GM19025 (cell line): ENCODE data around the gene ZNF804B.
"Not testable (repeated sequence)": the region's sequence is repeated elsewhere in the genome, so short reads cannot be mapped to it uniquely, and the experiment has no call there.

Source experiments
- ATAC-seq: cut with Tn5 transposase; IDR thresholded peaks from one replicate; pipeline ENCODE4 v1.9.1; 2021; ENCODE audit warnings: mild to moderate bottlenecking, low read depth, moderate library complexity; ENCODE audit not compliant: unreplicated experiment

The ZNF804B gene

GRCh38 chr7:89072081-89072480 is 312.6 kb downstream of the ZNF804B start:
- no peak for ATAC-seq

GRCh38 chr7:89073776-89074175 is 314.3 kb downstream of the ZNF804B start:
- ATAC-seq: no peak

- no peak for ATAC-seq
These were observed 318.5 kb downstream of the ZNF804B start for GRCh38 chr7:89077992-89078391.

GRCh38 chr7:89085580-89085979 is 326.1 kb downstream of the ZNF804B start:
- ATAC-seq: no peak

GRCh38 chr7:89091550-89091949 is 332.1 kb downstream of the ZNF804B start:
- ATAC-seq: no peak

GRCh38 chr7:89094269-89094668 is 334.8 kb downstream of the ZNF804B start:
- ATAC-seq: no peak

GRCh38 chr7:89103564-89103963 is 344.1 kb downstream of the ZNF804B start:
- ATAC-seq: no peak

GRCh38 chr7:89104748-89105685 is 345.5 kb downstream of the ZNF804B start:
- no peak for ATAC-seq

GRCh38 chr7:89123871-89124270 is 364.4 kb downstream of the ZNF804B start:
- ATAC-seq: no peak

- no peak for ATAC-seq
These were observed 370.3 kb downstream of the ZNF804B start for GRCh38 chr7:89129600-89130375.

- no peak for ATAC-seq
These were observed 373.9 kb downstream of the ZNF804B start for GRCh38 chr7:89133357-89133756.

GRCh38 chr7:89133819-89134218 is 374.3 kb downstream of the ZNF804B start:
- ATAC-seq: no peak

GRCh38 chr7:89145801-89146200 is 386.3 kb downstream of the ZNF804B start:
- no peak for ATAC-seq

GRCh38 chr7:89160107-89160506 is 400.6 kb downstream of the ZNF804B start:
- no peak for ATAC-seq

- no peak for ATAC-seq
These were observed 405.9 kb downstream of the ZNF804B start for GRCh38 chr7:89165421-89165820.

GRCh38 chr7:89170628-89171027 is 411.1 kb downstream of the ZNF804B start:
- no peak for ATAC-seq

- no peak for ATAC-seq
These were observed 422.6 kb downstream of the ZNF804B start for GRCh38 chr7:89182116-89182515.

- ATAC-seq: no peak
These were observed 424.2 kb downstream of the ZNF804B start for GRCh38 chr7:89183712-89184111.

GRCh38 chr7:89200758-89201157 is 441.3 kb downstream of the ZNF804B start:
- no peak for ATAC-seq

- no peak for ATAC-seq
These were observed 464.4 kb downstream of the ZNF804B start for GRCh38 chr7:89223900-89224395.

GRCh38 chr7:89228688-89229171 is 469.2 kb downstream of the ZNF804B start:
- not testable (repeated sequence) for ATAC-seq
